Cerebellar cortex (tissue), 1 donor: ENCODE measurements around the gene TMPO.
"Not testable (repeated sequence)": the region's sequence is repeated elsewhere in the genome, so short reads cannot be mapped to it uniquely, and the experiment has no call there.

Source experiments
- DNase-seq: peaks from one replicate; pipeline ENCODE4 v3.0.0-alpha.2; 2015; ENCODE audit warnings: low spot score

The TMPO gene

GRCh38 chr12:98515287-98516110 is at the start of gene TMPO:
TMPO (plus strand) TSS chr12:98515590; CDS start chr12:98515868, 278 bp downstream.
- peak; percentile 89 for DNase-seq

GRCh38 chr12:98465950-98466602 is 49.3 kb upstream of the TMPO start:
- no peak for DNase-seq

GRCh38 chr12:98466640-98467400 is 48.6 kb upstream of the TMPO start:
- DNase-seq, result no peak

- DNase-seq, result no peak
These were observed 46.3 kb upstream of the TMPO start for GRCh38 chr12:98469109-98469508.

- no peak for DNase-seq
These were observed 44.8 kb upstream of the TMPO start for GRCh38 chr12:98470469-98471082.

- DNase-seq, result no peak
These were observed 44.3 kb upstream of the TMPO start for GRCh38 chr12:98471085-98471484.

- DNase-seq, result no peak
These were observed 39.9 kb upstream of the TMPO start for GRCh38 chr12:98475565-98475908.

- no peak for DNase-seq
These were observed 36.8 kb upstream of the TMPO start for GRCh38 chr12:98478606-98479005.

GRCh38 chr12:98483621-98484503 is 31.5 kb upstream of the TMPO start:
- DNase-seq, result no peak

GRCh38 chr12:98485792-98486340 is 29.5 kb upstream of the TMPO start:
- no peak for DNase-seq

- DNase-seq, result not testable (repeated sequence)
These were observed 27.0 kb upstream of the TMPO start for GRCh38 chr12:98488416-98488815.

- no peak for DNase-seq
These were observed 26.2 kb upstream of the TMPO start for GRCh38 chr12:98489176-98489575.

- DNase-seq, result peak; percentile 95
These were observed 24.6 kb upstream of the TMPO start for GRCh38 chr12:98490501-98491453.

GRCh38 chr12:98492580-98493140 is 22.7 kb upstream of the TMPO start:
- no peak for DNase-seq

GRCh38 chr12:98501266-98501629 is 14.1 kb upstream of the TMPO start:
- not testable (repeated sequence) for DNase-seq

- DNase-seq, result peak; percentile 98
These were observed 12.1 kb upstream of the TMPO start for GRCh38 chr12:98503342-98503591.

- DNase-seq, result peak; percentile 89
These were observed 11.6 kb upstream of the TMPO start for GRCh38 chr12:98503592-98504367.

- no peak for DNase-seq
These were observed 11.1 kb upstream of the TMPO start for GRCh38 chr12:98504368-98504617.

- no peak for DNase-seq
These were observed 6.3 kb upstream of the TMPO start for GRCh38 chr12:98509063-98509462.
